GM19455 (cell line): ENCODE results near the gene FREM2.

ENCODE experiments used
- ATAC-seq: cut with Tn5 transposase; IDR thresholded peaks from one replicate; pipeline ENCODE4 v1.9.1; 2021; ENCODE audit not compliant: unreplicated experiment

FREM2 gene

DNA sequence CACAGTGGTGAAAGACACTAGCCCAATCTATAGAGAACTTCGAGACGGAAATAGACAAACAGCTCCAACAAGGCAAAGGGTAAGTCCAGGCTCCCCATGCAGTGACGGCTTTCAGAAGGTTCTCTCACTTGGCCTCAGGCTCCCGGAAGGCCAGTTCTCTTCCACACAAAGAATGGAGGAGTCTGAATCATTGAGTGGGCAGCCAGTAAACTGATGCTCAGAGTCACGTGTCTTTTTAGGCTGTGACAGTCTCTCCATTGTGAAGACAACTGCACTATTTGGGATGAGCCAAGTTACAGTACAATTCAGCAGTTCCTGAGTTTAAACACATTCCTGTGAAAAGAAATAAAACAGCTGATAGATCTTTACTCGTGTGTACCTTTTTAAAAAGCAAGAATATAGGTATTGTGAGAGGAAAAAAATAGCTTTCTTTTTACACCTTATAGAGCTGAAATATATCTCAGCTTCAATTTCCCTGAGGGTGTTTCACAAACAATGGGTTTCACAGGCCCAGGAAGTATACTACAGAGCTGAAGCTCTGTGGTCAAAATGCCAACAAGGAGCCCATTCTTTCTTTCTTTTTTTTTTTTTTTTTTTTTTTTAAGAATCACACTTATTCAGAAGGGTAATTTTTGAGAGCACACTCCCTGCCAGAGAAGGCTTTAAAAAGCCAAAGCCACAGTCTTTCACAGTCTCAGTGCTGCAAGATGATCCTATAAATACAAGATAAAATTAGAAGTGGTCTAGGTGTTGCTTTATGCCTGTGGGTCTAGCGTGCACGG is 135.1 kb downstream of the FREM2 start:
- no peak for ATAC-seq

DNA sequence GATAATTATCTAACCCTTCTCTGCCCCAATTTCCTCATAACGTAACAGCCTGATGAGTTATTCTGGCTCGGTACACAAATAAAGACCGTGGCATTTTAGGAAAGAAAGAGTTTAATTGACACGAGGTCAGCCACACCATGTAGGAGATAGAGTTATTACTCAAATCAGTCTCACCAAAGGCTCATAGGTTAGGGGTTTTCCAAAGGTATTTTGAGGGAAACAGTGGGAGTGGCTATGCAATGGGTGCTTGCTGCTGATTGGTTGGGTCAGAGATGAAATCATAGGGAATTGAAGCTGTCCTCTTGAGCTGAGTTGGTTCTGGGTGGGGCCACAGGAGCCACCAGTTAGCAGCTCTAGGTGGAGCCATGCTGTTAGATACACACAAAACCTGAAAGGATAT is 137.5 kb downstream of the FREM2 start:
- ATAC-seq: no peak

DNA sequence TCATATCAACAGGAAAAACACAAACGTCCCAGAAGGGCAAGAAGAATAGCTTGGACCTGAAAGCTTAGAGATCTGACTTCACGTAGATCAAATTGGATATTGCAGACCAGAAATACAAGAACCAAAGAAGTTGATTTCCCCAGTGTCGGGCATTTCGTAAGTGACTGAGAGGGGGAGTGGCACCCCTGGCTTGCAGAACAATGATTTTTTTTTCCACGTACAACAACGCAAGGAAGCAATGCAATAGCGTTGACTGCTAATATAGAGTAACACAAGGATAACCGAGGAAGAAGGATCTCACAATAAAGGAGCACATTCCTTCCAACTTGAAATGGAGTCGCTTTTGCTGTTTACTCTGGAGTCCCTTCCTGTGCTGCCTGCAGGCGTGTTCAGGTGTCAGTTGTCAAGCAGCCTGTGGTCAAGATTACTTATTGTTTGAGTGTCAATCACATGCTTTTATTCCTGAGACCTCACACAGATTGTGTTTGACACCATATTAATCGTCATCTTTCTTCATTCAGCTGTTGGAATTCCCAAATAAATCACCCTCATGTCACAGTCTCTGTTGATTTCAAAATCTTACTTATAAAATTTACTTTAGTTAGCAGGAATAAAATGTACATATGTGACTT is 139.4 kb downstream of the FREM2 start:
- no peak for ATAC-seq

DNA sequence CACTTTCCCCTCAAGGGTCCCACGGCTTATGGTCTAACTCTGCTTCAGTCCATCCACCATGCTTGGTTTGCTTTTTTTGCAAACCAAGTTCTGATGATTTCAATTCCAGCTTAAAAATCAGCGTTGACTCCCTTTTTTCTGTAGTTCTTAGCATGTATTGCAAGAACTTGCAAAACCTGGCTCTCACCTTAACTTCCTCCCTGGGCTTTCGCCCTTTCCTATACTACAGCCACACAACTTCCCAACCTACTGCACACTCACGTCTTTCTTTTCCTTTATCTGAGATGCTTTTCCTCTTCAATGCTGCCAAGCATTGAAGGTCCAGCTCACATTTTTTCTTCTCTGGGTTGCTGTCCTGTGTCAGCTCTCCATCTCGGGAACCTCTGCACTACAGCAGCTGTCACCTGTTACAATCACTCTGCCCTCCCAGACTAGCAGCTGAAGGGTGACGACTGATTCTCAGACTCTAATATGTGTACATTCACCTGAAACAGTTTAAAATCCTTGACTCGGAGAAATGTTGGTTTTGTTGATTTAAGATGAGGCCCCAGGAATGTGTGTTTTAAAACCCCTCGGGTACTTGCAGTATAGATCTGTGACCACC is 143.7 kb downstream of the FREM2 start:
- ATAC-seq: no peak

DNA sequence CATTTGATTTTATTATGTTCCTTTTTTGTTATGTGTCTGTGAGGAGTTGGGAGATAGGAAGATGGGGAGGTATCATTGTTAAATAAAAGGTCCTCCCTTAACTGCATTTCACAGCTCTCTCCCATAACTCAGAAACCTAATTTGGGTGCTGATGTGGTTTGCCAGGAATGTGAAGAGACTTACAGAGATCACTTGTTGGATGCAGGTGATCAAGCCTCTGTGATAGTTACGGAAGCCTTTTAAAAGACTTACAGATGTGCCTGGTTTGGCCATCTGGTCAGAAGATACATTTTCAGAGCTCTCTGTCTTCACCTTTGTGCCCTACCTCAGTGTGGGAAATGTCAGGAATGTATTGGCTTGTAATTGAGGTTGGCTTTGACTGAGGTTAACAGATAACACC is 157.7 kb downstream of the FREM2 start:
- no peak for ATAC-seq

DNA sequence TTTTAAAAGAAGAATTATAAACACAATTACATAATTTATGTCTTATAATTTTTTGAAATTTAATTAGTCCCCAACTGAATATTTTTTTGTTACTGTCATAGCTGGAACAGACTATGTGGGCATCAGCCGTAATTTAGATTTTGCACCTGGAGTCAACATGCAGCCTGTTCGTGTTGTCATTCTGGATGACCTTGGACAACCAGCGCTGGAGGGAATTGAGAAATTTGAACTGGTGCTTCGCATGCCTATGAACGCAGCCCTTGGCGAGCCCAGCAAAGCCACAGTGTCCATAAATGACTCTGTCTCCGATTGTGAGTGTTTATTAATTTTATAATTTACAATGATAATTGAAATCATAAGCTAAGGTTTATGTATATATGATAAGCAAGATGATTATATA is 161.5 kb downstream of the FREM2 start:
- no peak for ATAC-seq

DNA sequence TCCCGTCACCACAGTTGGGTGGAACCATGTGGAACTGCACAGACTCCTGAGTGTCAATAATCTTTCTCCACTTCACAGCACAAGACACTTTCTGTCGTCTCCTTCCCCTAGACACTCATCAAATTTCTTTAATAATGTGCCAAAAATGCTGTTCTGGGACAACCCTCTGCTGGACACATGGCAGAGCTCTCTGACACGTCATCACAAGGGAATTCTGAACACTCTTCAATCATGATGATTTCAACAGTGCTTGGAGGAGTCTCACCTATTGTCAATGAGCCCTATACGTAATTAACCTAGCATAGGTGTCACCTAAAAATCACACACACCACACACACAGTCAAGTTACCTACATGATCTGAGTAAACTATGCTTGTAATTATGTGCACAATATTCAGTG is 162.4 kb downstream of the FREM2 start:
- ATAC-seq: no peak

DNA sequence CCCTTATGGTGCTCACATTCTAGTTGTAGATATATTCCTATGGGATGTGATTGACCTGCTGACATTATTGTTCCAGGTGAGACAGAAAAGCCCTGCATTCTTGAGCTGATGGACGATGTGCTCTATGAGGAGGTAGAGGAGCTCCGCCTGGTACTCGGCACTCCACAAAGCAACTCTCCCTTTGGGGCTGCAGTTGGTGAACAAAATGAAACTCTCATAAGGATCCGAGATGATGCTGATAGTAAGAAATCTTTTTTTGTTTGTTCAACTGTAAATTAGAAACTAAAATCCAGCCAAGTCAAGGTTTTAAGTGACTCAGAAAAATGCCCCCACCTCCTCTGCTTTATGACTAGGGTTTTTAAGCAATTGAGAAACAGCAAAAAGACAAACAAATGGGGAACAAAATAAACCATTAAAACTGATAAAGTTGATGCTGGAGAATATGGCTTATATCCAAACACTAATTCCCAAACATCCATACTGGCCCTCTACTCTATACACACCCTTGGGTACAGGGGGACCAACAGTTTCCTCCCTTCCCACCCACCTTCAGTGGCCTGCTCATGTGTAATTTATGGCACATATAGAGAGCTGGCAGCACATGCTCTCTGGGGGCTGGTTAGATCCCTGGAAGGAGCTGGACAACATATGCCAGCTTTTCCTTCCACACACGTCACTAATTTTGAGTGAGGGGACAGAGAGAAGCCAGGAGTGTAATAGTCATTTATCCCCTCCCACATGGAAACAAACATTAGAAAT is 164.2 kb downstream of the FREM2 start:
- no peak for ATAC-seq

DNA sequence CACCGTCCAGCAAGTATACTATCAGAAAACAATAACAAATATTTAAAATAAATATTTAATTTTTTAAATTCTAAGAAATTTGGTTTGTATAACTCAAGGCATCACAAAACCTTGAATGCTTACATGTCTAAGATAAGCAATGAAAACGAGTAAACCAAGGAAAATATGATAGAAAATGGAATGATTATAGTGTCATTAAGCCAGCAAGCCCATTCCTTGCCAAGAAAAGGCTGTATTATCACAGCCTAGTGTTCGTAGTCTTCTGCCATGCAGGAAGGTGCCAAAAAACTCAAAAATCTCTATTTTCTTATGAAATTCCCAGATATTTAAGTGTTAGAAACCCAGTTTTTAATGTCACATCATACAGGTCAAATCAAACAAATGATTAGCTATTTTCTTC is 167.3 kb downstream of the FREM2 start:
- ATAC-seq: no peak

DNA sequence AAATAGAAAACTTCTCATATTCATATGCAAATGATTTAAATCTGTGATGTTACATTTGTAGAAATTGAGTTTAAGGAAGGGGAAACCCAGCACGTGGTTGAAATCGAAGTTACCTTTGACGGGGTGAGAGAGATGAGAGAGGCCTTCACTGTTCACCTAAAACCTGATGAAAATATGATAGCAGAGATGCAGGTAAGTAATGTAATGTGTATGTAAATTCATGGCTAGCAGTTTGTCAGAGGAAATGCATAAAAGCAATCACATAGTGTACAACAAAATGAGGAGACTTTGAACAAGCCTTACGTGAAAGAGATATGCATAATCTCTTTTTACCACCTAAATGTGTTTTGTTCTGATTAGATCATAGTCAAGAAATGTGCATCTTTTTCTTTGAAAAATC is 169.2 kb downstream of the FREM2 start:
- no peak for ATAC-seq

DNA sequence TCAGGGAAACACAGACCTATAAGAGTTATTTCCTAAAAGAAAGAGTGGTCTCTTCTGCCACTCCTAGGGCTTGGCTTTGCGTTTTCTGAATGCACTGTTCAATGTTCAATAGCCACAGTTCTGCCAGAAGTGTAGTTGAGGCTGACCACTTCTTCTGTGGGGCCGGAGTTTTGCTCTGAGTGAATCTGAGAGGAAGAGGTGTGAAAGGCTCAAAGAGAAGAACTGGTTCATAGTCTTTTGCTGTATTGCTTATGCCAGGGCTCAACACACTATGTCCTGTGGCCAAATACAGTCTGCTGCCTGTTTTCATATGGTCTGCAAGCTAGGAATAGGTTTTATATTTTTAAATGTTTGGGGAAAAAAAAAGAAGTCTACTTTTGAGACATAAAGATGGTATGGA is 175.6 kb downstream of the FREM2 start:
- ATAC-seq: no peak

DNA sequence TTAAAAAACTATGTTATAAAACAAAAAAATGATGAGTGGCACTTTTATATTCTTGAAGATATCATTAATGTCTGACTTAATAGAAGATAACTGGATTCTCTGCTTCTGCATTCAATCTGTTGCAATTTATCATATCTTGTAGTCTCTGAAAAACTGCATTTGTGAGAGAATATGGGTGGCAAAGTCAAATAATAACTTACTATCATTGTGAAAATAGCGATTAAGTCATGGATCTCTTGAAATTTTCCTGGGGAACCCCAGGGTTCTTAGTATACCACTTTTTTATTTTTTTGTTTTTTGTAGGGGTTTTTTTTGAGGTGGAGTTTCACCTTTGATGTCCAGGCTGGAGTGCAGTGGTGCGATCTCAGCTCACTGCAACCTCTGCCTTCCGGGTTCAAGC is 176.7 kb downstream of the FREM2 start:
- no peak for ATAC-seq

DNA sequence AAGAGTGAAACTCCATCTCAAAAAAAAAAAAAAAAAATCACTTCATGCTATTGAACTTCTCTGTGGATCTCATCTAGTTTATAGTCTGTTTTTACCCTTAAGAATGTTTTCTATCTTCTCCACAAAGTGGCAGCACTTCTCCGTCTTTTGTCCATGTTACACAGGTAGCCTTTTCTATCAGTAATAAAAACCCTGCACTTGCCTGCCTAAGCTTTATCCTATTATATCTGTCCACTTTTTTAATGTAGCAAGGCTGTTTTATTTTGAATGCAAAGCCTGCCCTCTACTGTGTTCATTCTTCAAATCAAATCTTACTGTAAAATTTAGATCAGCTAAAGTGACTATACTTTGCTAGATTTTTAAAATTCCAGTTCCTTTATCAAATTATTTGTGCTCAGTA is 179.8 kb downstream of the FREM2 start:
- ATAC-seq: no peak

DNA sequence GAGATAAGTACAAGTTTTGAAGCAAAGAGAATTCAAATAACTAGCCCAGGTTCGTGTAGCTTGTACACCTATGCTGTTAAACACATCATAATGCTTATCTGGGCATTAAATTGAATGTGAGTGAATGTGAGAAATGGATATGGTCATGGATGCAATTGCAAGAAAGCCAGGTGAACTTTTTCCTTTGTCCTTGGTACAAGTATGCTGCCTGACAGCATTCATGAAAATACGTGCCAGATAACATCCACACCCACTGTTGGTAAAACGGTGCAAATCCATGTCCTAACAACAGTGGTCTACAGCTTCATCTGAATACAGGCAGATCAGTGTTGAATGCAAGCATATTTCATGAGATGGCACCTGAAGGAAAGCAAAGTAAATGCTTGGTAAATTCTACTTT is 181.5 kb downstream of the FREM2 start:
- ATAC-seq: no peak

DNA sequence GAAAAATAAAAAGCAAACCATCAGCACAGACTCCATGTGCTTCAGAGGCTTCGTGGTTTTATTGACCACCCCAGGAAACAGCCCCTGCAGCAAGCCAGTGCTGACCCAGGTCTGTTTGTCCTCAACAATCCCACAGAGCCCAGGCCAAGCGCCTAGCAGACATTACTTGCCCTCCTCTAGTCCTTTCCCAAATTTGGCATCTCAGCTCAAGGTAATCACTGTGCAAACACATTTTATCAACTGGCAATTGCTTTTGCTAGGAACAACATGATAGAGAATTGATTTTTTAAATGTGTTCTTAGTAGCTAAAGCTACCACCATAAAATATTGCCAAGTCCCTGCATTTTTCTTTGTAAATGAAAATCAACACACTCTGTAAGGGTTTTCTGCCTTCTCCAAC is 182.0 kb downstream of the FREM2 start:
- no peak for ATAC-seq

DNA sequence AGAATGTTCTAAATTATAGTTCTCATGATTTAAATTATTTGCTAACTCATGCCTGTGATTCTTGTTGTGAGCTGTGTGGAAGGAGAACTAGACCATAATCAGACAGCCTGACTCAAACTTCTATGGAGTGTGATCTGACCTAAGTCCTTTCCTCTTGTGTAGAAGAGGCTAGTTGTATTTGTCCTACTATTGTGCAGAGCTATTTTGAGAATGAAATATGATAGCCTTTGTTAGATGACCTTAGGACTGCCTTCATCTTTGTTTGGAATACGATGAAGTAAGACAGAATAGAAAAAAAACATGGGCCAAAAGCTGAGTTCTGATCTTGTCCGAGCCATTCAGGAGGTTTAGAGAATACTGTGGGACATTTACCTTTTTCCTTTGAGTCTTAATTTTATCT is 184.4 kb downstream of the FREM2 start:
- ATAC-seq: no peak

DNA sequence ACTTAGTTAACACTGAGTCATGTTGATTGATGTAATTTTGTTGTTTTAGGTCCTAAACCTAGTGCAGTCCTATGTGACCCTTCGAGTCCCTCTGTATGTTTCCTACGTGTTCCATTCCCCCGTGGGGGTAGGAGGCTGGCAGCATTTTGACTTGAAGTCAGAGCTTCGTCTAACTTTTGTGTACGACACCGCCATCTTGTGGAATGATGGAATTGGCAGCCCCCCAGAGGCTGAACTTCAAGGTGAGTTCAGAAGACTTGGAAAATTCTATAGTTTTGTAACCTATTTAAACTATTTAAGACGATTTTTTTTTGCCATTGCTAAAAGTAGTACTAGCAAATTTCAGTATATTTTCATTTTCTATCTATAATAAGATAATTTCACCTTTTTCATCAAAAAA is 185.8 kb downstream of the FREM2 start:
- ATAC-seq: no peak

DNA sequence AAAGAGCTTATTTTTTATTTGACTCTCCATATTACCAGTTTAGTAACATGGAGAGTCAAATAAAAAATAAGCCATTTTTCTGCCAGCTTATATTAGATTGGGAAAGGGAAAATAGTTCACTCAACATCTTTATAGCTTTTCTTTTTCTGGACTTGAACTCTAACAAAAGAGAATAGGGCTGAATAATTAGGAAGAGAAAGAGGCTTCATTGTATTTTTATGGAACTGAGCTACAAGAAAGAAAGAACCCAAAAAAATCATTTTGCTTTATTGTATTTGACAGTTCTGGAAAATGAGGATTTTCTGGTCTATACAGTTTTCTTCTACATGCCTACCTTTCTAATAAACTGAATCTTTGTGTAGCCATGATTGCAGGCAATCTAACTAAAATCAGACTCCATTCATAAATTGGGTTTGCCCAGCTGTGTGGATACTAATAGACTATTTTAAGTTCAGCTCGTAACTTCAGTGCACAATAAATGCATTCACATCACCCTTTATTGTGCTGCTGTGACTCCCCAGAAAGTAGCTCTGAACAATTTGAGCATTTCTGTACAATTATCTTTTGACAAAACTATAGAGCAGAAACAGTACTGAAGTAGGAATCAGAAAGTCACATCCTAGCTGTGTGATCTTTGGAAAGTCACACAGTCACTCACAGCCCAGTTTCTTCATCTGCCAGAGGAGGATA is 188.5 kb downstream of the FREM2 start:
- ATAC-seq: no peak

DNA sequence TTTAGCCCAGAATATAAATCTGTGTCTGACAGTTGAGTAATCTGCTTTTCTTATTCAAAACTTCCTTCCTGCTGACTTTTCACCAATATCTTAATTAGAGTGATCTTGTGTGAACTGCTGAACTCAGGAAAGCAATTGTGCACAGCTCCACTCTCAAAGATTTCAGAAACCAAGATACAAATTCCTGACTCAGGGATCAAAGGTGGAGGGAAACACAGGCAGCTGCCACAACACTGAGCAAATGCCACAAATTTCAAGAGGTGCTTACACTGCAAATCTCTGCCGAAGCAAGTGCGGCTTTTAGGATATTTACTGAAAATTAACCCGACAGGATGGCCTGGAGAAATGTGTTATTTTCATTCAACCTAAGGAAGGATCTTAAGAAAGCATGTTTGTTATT is 192.4 kb downstream of the FREM2 start:
- no peak for ATAC-seq

DNA sequence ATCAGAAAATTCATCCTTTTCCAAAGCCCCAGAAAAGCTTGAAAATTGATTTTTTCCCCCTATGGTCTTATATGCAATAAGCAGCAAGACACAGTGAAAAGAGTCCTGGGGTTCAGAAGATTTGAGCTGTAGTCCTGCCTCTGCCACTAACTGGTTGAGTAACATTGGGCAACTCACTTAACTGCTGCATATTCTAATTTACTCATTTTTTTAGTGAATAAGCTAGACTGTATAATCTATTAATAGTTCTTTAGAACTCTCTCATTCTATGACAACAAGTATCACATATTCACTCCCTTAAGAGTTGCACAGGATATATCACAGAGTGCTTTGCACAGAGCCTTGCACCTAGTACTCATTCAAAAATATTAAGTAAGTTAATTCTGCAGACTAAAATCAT is 192.9 kb downstream of the FREM2 start:
- no peak for ATAC-seq

DNA sequence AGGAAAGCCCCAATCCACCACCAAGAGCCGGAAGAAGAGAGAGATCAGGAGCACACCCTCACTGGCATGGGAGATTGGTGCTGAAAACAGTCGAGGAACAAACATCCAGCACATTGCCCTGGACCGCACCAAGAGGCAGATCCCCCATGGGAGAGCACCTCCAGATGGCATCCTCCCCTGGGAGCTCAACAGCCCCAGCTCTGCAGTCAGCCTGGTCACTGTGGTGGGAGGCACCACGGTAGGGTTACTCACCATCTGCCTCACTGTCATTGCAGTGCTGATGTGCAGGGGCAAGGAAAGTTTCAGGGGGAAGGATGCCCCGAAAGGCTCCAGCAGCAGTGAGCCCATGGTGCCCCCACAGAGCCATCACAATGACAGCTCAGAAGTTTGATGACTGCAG is 193.5 kb downstream of the FREM2 start:
- ATAC-seq: no peak
